Measurements from ENCODE around the gene IL1RAPL1. TPM values are rescaled to one million over a fixed set of nuclear protein-coding genes. Genes with fewer than 3 reads are reported as not detected.

IL1RAPL1 gene
- total RNA-seq, 2 experiments from 2014 or later = not detected

DNA sequence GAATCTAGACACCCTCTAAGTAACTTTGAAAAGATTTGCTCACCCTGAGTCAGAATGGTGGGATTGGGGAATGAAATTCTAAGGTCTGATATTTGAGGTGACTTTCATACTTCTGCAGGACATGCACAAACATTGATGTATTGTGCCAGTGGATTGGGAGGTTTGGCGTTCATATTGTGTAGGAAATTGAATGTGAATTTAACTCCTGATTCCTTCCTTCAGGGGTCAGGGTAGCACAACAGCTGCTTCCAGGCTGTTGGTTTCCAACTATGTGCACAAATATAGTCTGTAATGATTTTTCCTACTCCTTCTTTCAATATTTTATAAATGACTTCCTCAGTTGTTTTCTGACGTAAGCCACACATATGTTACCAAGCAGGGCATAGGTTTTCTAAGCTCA, 3.1 kb downstream of the IL1RAPL1 start:
- ChIA-PET POLR2A (no interaction called here), CTCF (no interaction called here)
- Mint-ChIP-seq H3K4me3 (no peak overlapping the region), H3K27ac (no peak overlapping the region), H3K9me3 (no peaks in the 10 kb centered on the region), H3K36me3 (no peaks in the 10 kb centered on the region), H3K27me3 (no peaks in the 10 kb centered on the region), H3K4me1 (ENCODE audit: low read depth) (no peaks in the 10 kb centered on the region)
- DNase-seq = no peak
- intact Hi-C loops (cut with micrococcal nuclease) = no loop called here

GRCh38 chrX:28591542-28591941, 4.3 kb downstream of the IL1RAPL1 start:
- no peak overlapping the region for H3K27ac Mint-ChIP-seq
- ChIA-PET POLR2A (no interaction called here), CTCF (no interaction called here)
- H3K4me1 Mint-ChIP-seq (ENCODE audit: low read depth) = no peaks in the 10 kb centered on the region
- H3K9me3 Mint-ChIP-seq = no peaks in the 10 kb centered on the region
- no peak for DNase-seq
- intact Hi-C loops (cut with micrococcal nuclease) = no loop called here
- H3K27me3 Mint-ChIP-seq = no peaks in the 10 kb centered on the region
- no peak overlapping the region for H3K4me3 Mint-ChIP-seq
- no peaks in the 10 kb centered on the region for H3K36me3 Mint-ChIP-seq

GRCh38 chrX:28595346-28595745, 8.1 kb downstream of the IL1RAPL1 start:
- intact Hi-C loops (cut with micrococcal nuclease) = no loop called here
- H3K9me3 Mint-ChIP-seq = no peaks in the 10 kb centered on the region
- ChIA-PET POLR2A (no interaction called here), CTCF (no interaction called here)
- H3K27me3 Mint-ChIP-seq = no peaks in the 10 kb centered on the region
- DNase-seq = no peak
- no peak overlapping the region for H3K4me3 Mint-ChIP-seq
- H3K4me1 Mint-ChIP-seq (ENCODE audit: low read depth) = no peaks in the 10 kb centered on the region
- no peaks in the 10 kb centered on the region for H3K36me3 Mint-ChIP-seq
- H3K27ac Mint-ChIP-seq = no peak overlapping the region

- DNase-seq = no peak
- POLR2A ChIA-PET = no interaction called here
- CTCF ChIA-PET = no interaction called here
- H3K27me3 Mint-ChIP-seq = no peaks in the 10 kb centered on the region
- no peaks in the 10 kb centered on the region for H3K36me3 Mint-ChIP-seq
- no peaks in the 10 kb centered on the region for H3K4me1 Mint-ChIP-seq (ENCODE audit: low read depth)
- H3K4me3 Mint-ChIP-seq = no peak overlapping the region
- no peak overlapping the region for H3K27ac Mint-ChIP-seq
- intact Hi-C loops (cut with micrococcal nuclease) = no loop called here
- peaks cover under 1% of the 10 kb centered on the region for H3K9me3 Mint-ChIP-seq
Measured at GRCh38 chrX:28599957-28600356, 12.7 kb downstream of the IL1RAPL1 start.

DNA sequence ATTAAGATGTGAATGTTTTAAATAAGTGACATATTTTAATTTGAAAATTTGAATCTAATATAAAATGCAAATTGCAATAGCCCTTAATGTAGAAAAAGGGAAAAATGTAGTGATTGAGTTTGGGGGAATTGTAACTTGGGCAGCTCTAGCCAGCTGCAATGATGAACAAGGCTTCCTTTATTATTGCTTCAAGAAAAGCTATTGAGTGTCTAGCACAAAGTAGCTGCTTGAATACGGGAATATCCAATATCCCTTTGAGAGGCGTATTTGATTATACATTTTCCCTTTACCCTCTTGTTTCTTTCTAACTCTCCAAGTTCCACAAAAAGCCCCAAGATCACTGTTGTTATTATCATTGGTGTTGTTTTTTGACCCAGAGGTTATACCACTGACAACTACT, 21.8 kb downstream of the IL1RAPL1 start:
- intact Hi-C loops (cut with micrococcal nuclease) = no loop called here
- CTCF ChIA-PET = no interaction called here

DNA sequence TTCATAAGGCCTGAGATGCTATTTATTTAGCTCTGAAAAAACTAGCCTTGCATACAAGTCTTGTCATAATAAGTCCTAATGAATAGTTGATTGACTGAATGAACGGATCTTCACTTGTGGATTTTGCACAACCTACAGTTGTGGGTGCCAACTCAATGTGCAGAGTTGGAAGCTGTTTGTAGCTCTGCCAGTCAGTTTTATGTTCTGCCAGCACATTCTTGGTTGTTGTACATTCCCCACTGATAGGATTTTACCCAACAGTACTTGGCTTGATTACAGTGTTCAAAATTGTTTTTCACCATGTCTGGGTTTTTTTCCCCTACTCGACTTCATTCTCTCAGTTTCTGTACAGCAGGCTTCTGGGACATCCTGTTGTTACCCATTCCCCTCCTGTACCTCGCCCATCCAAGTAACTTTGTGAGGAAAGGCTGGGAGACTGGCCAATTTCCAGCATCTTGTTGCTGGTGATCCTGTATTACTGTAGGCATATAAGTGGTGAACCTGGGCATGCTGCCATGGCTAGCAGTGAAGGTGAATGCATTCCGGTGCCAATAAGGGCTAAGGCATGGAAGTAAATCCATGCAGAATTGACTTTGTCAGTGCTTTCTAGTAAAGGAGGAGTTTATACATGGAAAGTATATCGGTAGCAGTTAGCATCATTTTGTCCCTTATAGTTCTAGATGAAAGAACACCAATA, 22.8 kb downstream of the IL1RAPL1 start:
- intact Hi-C loops (cut with micrococcal nuclease) = no loop called here
- ChIA-PET CTCF (no interaction called here), POLR2A (no interaction called here)
- H3K27ac Mint-ChIP-seq = no peak overlapping the region
- H3K4me1 Mint-ChIP-seq (ENCODE audit: low read depth) = no peaks in the 10 kb centered on the region
- H3K9me3 Mint-ChIP-seq = peaks cover 3% of the 10 kb centered on the region
- H3K27me3 Mint-ChIP-seq = no peaks in the 10 kb centered on the region
- H3K4me3 Mint-ChIP-seq = no peak overlapping the region
- H3K36me3 Mint-ChIP-seq = no peaks in the 10 kb centered on the region
- DNase-seq = no peak

More for the DNA sequence above, 21.8 kb downstream of the IL1RAPL1 start:
- H3K27ac Mint-ChIP-seq = no peak overlapping the region
- no peaks in the 10 kb centered on the region for H3K36me3 Mint-ChIP-seq
- H3K4me1 Mint-ChIP-seq (ENCODE audit: low read depth) = no peaks in the 10 kb centered on the region
- POLR2A ChIA-PET = no interaction called here
- DNase-seq = no peak
- H3K27me3 Mint-ChIP-seq = no peaks in the 10 kb centered on the region
- H3K4me3 Mint-ChIP-seq = no peak overlapping the region
- peaks cover 5% of the 10 kb centered on the region for H3K9me3 Mint-ChIP-seq

- intact Hi-C loops (cut with micrococcal nuclease) = no loop called here
- CTCF ChIA-PET = no interaction called here
- Mint-ChIP-seq H3K9me3 (no peaks in the 10 kb centered on the region), H3K36me3 (no peaks in the 10 kb centered on the region), H3K27ac (no peak overlapping the region), H3K4me1 (ENCODE audit: low read depth) (no peaks in the 10 kb centered on the region), H3K27me3 (no peaks in the 10 kb centered on the region), H3K4me3 (no peak overlapping the region)
- POLR2A ChIA-PET = no interaction called here
- no peak for DNase-seq
Measured at GRCh38 chrX:28610746-28611145, 23.5 kb downstream of the IL1RAPL1 start.

DNA sequence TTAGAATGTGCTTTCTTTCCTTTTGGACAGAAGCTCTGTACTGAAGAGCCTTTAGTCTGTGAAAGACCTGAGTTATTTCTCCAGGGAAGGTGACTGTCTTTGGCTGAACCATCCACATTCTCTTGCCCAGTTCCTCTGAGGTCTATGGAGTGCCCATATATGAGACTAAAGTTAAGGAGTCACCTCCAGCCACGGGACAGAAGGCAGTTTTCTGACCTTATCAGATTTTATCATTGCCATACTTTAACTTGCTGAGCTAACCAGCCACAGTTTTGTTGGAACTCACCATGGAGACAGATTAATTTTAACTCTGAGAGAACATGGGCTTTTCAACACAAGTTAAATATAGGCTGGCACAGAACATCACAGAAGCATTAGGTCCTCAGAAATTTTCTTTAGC, 26.3 kb downstream of the IL1RAPL1 start:
- Mint-ChIP-seq H3K9me3 (no peaks in the 10 kb centered on the region), H3K27me3 (no peaks in the 10 kb centered on the region), H3K36me3 (no peaks in the 10 kb centered on the region), H3K4me3 (no peak overlapping the region), H3K27ac (no peak overlapping the region), H3K4me1 (ENCODE audit: low read depth) (no peaks in the 10 kb centered on the region)
- ChIA-PET POLR2A (no interaction called here), CTCF (no interaction called here)
- no peak for DNase-seq
- intact Hi-C loops (cut with micrococcal nuclease) = no loop called here

- Mint-ChIP-seq H3K27me3 (no peaks in the 10 kb centered on the region), H3K4me3 (no peak overlapping the region), H3K9me3 (peaks cover 2% of the 10 kb centered on the region), H3K36me3 (no peaks in the 10 kb centered on the region), H3K4me1 (ENCODE audit: low read depth) (no peaks in the 10 kb centered on the region), H3K27ac (no peak overlapping the region)
- ChIA-PET CTCF (no interaction called here), POLR2A (no interaction called here)
- DNase-seq = no peak
- intact Hi-C loops (cut with micrococcal nuclease) = no loop called here
Measured at GRCh38 chrX:28625223-28625622, 38.0 kb downstream of the IL1RAPL1 start.

- Mint-ChIP-seq H3K4me3 (no peak overlapping the region), H3K27ac (no peak overlapping the region), H3K36me3 (no peaks in the 10 kb centered on the region), H3K9me3 (no peaks in the 10 kb centered on the region), H3K27me3 (no peaks in the 10 kb centered on the region), H3K4me1 (ENCODE audit: low read depth) (no peaks in the 10 kb centered on the region)
- ChIA-PET POLR2A (no interaction called here), CTCF (no interaction called here)
- no peak for DNase-seq
- intact Hi-C loops (cut with micrococcal nuclease) = no loop called here
Measured at GRCh38 chrX:28626515-28626914, 39.3 kb downstream of the IL1RAPL1 start.

- intact Hi-C loops (cut with micrococcal nuclease) = no loop called here
- ChIA-PET POLR2A (no interaction called here), CTCF (no interaction called here)
- Mint-ChIP-seq H3K4me3 (no peak overlapping the region), H3K9me3 (no peaks in the 10 kb centered on the region), H3K27ac (no peak overlapping the region), H3K4me1 (ENCODE audit: low read depth) (no peaks in the 10 kb centered on the region), H3K36me3 (no peaks in the 10 kb centered on the region), H3K27me3 (no peaks in the 10 kb centered on the region)
- DNase-seq = no peak
Measured at GRCh38 chrX:28628120-28628519, 40.9 kb downstream of the IL1RAPL1 start.

DNA sequence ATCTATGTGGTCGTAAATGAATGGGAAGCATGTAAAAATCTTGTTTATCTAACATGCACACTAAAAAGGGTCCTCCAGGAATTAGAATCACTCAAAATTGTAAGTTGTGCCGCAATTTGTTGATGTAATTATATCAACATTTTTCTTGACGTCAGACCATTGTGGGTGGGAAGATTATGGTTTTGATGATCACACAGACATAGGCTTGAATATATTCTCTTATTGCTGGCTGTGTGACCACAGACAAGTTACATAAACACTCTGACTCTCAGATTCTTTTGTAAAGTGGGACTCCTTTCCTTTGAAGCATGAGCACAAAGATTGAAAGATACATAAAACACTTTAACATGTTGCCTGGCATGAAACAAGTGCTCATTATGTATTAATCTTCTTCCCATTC, 51.5 kb downstream of the IL1RAPL1 start:
- CTCF ChIA-PET = no interaction called here
- POLR2A ChIA-PET = no interaction called here
- H3K27ac Mint-ChIP-seq = no peak overlapping the region
- H3K27me3 Mint-ChIP-seq = no peaks in the 10 kb centered on the region
- H3K36me3 Mint-ChIP-seq = no peaks in the 10 kb centered on the region
- DNase-seq = no peak
- no peak overlapping the region for H3K4me3 Mint-ChIP-seq
- H3K9me3 Mint-ChIP-seq = peaks cover 8% of the 10 kb centered on the region
- H3K4me1 Mint-ChIP-seq (ENCODE audit: low read depth) = no peaks in the 10 kb centered on the region
- intact Hi-C loops (cut with micrococcal nuclease) = no loop called here

DNA sequence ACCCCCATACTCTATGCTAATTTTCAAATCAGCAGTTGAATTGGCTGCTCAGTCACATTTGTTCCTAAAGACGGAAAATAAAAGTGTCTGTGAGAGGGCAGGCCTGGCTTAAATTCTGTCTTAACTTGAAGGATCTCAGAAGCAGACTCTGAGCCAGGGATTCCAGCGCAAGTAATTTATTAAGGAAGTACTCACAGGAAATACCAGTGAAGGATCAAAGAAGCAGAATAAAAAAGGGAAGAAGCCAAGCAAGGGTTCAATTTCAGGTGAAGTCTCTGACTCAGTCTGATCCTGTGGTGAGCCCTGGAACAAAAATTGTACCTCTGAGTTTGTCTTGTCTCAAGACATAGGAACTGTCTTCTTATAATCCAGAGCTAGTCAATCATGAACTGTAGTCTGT, 52.2 kb downstream of the IL1RAPL1 start:
- intact Hi-C loops (cut with micrococcal nuclease) = no loop called here
- peaks cover 8% of the 10 kb centered on the region for H3K9me3 Mint-ChIP-seq
- ChIA-PET POLR2A (no interaction called here), CTCF (no interaction called here)
- no peak overlapping the region for H3K4me3 Mint-ChIP-seq
- H3K4me1 Mint-ChIP-seq (ENCODE audit: low read depth) = no peaks in the 10 kb centered on the region
- no peaks in the 10 kb centered on the region for H3K36me3 Mint-ChIP-seq
- no peak for DNase-seq
- H3K27ac Mint-ChIP-seq = no peak overlapping the region
- no peaks in the 10 kb centered on the region for H3K27me3 Mint-ChIP-seq

DNA sequence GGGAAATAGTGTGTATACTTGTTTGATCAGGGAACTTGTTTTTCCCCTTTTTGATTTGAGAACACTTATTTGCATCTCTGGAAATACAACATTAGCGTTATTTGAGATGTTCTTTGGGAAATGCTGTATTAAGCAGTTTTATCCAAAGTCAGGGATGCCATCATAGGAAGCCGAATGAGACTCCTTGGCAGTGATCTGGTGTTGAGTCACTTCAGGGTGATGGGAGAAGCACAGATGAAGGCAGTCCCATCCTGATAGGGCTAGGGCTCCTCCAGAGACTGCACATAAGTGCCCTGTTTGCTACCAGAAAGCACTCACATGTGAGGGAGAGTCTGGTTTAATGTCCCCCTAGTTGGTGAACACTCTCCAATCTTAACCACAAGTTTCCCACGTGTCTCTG, 62.3 kb downstream of the IL1RAPL1 start:
- H3K4me1 Mint-ChIP-seq (ENCODE audit: low read depth) = no peaks in the 10 kb centered on the region
- H3K36me3 Mint-ChIP-seq = no peaks in the 10 kb centered on the region
- CTCF ChIA-PET = no interaction called here
- H3K9me3 Mint-ChIP-seq = no peaks in the 10 kb centered on the region
- no peak overlapping the region for H3K4me3 Mint-ChIP-seq
- H3K27me3 Mint-ChIP-seq = no peaks in the 10 kb centered on the region
- intact Hi-C loops (cut with micrococcal nuclease) = no loop called here
- no peak overlapping the region for H3K27ac Mint-ChIP-seq
- POLR2A ChIA-PET = no interaction called here
- no peak for DNase-seq

Data from activated CD4-positive, alpha-beta memory T cell treated with anti-CD3 and anti-CD28 coated beads for 36 hours (primary cell).